HG03442 (cell line): ENCODE results near the gene GJB5.

Source experiments
- ATAC-seq: cut with Tn5 transposase; IDR thresholded peaks from one replicate; pipeline ENCODE4 v1.9.1; 2021; ENCODE audit warnings: mild to moderate bottlenecking, moderate library complexity; ENCODE audit not compliant: unreplicated experiment

Gene GJB5

GRCh38 chr1:34744851-34745250, 10.0 kb upstream of the GJB5 start:
- ATAC-seq, result no peak

- no peak for ATAC-seq
Observed at GRCh38 chr1:34745666-34746065, 9.2 kb upstream of the GJB5 start.

GRCh38 chr1:34746101-34746500, 8.7 kb upstream of the GJB5 start:
- ATAC-seq, result no peak

GRCh38 chr1:34746785-34747637, 7.8 kb upstream of the GJB5 start:
- no peak for ATAC-seq

- no peak for ATAC-seq
Observed at GRCh38 chr1:34747638-34747941, 7.3 kb upstream of the GJB5 start.

GRCh38 chr1:34749992-34750391, 4.9 kb upstream of the GJB5 start:
- ATAC-seq, result no peak

GRCh38 chr1:34750610-34751009, 4.2 kb upstream of the GJB5 start:
- no peak for ATAC-seq

GRCh38 chr1:34753163-34753562, 1.7 kb upstream of the GJB5 start:
- no peak for ATAC-seq

GRCh38 chr1:34755961-34756360, 1.1 kb downstream of the GJB5 start:
- ATAC-seq, result no peak

GRCh38 chr1:34757386-34757785, 2.5 kb downstream of the GJB5 start:
- ATAC-seq, result no peak

- no peak for ATAC-seq
Observed at GRCh38 chr1:34758751-34759150, 3.9 kb downstream of the GJB5 start.

GRCh38 chr1:34759503-34760357, 4.9 kb downstream of the GJB5 start, which contains the start of gene GJB4:
Gene GJB4, plus strand, starts transcription at chr1:34759740. Its CDS starts 1,515 bp downstream, at chr1:34761255.
- no peak for ATAC-seq

GRCh38 chr1:34761176-34761761, 6.4 kb downstream of the GJB5 start:
- no peak for ATAC-seq

GRCh38 chr1:34761776-34762307, 7.0 kb downstream of the GJB5 start:
- ATAC-seq, result no peak

- ATAC-seq, result no peak
Observed at GRCh38 chr1:34762474-34763141, 7.8 kb downstream of the GJB5 start.

GRCh38 chr1:34763142-34763781, 8.4 kb downstream of the GJB5 start:
- no peak for ATAC-seq

- no peak for ATAC-seq
Observed at GRCh38 chr1:34768856-34769255, 14.0 kb downstream of the GJB5 start.

- ATAC-seq, result no peak
Observed at GRCh38 chr1:34770891-34771504, 16.2 kb downstream of the GJB5 start.

- ATAC-seq, result no peak
Observed at GRCh38 chr1:34771573-34772371, 16.9 kb downstream of the GJB5 start.
